Duodenal mucosa (tissue), 2 donors: Measurements from ENCODE around the gene CETN1.

ENCODE experiments used
- H3K27ac ChIP-seq: one replicate; pipeline ENCODE4 v1.7.0; 2013; ENCODE audit warnings: low read depth, low read length
- H3K27me3 ChIP-seq, 2 donors: one replicate each; pipeline ENCODE4 v1.7.0; 2013; ENCODE audit warnings: low read length in 2 of 2, control low read depth in 1 of 2; ENCODE audit not compliant: insufficient read depth in 2 of 2, control insufficient read depth in 1 of 2
- H3K36me3 ChIP-seq, 2 donors: one replicate each; pipeline ENCODE4 v1.7.0; 2013; ENCODE audit warnings: low read length in 2 of 2, control low read depth in 1 of 2; ENCODE audit not compliant: insufficient read depth in 2 of 2, control insufficient read depth in 1 of 2
- H3K4me1 ChIP-seq, 2 donors: one replicate each; pipeline ENCODE4 v1.7.0; 2013; ENCODE audit warnings: low read length in 2 of 2, control low read depth in 1 of 2; ENCODE audit not compliant: insufficient read depth in 2 of 2, control insufficient read depth in 1 of 2
- H3K4me3 ChIP-seq, 2 donors: one replicate each; pipeline ENCODE4 v1.7.0; 2013; ENCODE audit warnings: low read length in 2 of 2, low read depth in 1 of 2
- H3K9ac ChIP-seq, 2 donors: one replicate each; pipeline ENCODE4 v1.7.0; 2013; ENCODE audit warnings: low read length in 2 of 2, low read depth in 1 of 2
- H3K9me3 ChIP-seq, 2 donors: one replicate each; pipeline ENCODE4 v1.7.0; 2013; ENCODE audit warnings: low read length in 2 of 2, control low read depth in 1 of 2; ENCODE audit not compliant: control insufficient read depth in 1 of 2

Gene CETN1

DNA sequence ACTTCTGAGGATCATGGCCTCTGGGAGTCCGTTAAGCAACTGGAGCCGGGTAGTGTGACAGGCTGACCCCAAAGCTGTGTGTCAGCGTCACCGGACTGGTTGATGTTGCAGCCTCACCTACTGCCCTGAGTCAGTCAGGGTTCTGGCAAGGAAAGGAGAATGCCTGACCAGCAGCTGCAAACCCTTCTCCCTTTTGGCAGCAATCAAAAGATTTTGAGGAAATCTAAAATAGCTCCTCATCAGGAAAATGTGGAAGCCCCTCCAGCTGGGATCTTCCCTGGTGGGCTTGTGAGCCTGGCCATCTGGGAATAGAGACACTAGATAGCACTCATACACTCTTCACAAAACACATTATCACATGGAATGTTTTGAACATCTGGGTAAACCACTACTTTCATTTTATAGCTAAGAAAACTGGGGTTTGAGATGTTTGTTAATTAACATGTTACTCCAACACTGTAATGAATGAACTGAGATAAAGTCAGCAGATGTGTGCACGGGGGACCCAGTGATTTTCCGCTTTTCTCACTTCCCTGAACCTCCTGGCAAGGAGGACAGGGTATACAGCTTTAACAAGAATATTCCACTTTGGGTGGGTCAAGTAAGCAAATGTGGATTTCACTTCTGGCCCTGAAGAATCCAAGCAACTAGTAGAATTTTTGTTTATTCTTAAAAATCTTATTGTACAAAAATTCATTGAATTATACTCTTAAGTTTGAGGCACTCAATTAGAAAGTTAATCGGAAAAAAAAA, 41.3 kb downstream of the CETN1 start:
- Histone ChIP-seq H3K27ac (no peak overlapping the region), H3K9ac (no peak overlapping the region), H3K9me3 (no peaks in the 10 kb centered on the region), H3K4me1 (no peaks in the 10 kb centered on the region), H3K27me3 (peaks cover 0 to 3% of the 10 kb centered on the region in 2 donors), H3K4me3 (no peak overlapping the region), H3K36me3 (no peaks in the 10 kb centered on the region)

DNA sequence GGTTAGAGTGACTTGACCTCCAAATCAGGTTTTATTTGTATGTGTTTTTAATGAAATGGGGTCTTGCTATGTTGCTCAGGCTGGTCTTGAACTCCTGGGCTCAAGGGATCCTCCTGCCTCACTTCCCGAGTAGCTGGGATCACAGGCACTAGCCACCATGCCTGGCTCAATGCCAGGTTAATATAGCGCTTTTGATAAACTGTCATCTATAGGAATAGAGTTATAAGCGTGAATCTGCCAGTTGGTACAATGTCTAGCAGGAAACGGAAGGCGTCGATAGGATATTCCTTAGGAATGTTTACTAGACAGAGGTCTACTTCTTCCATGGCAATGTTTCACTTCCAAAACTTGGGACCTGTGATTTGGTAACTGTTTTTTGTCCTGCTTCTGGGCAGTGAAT, 42.1 kb downstream of the CETN1 start:
- Histone ChIP-seq H3K9me3 (no peaks in the 10 kb centered on the region), H3K27ac (no peak overlapping the region), H3K36me3 (no peaks in the 10 kb centered on the region), H3K9ac (no peak overlapping the region), H3K27me3 (peaks cover 0 to 3% of the 10 kb centered on the region in 2 donors), H3K4me3 (no peak overlapping the region), H3K4me1 (no peaks in the 10 kb centered on the region)

DNA sequence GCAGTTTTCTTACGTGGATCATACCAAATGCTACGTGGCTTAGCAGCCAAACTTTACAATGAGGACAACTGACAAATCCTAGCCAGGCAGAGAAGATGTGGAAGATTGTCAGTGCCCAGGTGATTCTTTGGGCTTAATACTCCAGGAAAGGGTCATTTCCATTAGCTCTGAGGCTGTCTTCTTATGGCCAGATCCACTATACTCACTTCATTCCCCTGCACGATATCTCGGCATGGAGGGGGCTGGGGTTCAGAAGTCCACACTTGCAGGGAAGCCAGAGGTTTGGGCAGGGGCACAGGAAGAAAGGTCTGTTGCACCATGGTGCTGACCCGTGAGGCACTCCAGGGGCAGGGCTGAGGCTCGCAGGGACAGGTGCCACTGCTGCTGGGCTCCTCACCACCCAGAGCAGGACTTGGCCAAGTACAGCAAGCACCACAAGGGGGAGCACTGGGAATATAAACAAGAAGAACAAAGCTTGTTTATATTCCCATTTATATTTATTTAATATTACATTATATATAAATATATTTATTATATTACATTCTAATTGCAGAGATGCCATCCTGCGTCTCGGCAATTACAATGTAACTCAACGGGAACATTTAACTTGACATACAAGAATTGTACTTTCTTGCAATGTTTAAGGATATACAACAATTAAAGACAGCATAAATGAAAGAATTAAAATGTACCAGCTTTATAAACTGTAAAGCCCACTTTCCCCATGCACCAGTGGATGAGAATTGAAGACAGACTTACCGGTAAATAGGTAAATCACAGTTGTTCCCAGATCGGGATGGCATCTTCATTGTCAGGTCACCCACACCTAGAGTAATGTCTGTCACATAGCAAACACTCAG, 43.8 kb downstream of the CETN1 start:
- no peaks in the 10 kb centered on the region for H3K36me3 ChIP-seq
- no peak overlapping the region for H3K4me3 ChIP-seq
- peaks cover 0 to 3% of the 10 kb centered on the region in 2 donors for H3K27me3 ChIP-seq
- H3K9ac ChIP-seq = no peak overlapping the region
- no peak overlapping the region for H3K27ac ChIP-seq
- H3K4me1 ChIP-seq = no peaks in the 10 kb centered on the region
- no peaks in the 10 kb centered on the region for H3K9me3 ChIP-seq

DNA sequence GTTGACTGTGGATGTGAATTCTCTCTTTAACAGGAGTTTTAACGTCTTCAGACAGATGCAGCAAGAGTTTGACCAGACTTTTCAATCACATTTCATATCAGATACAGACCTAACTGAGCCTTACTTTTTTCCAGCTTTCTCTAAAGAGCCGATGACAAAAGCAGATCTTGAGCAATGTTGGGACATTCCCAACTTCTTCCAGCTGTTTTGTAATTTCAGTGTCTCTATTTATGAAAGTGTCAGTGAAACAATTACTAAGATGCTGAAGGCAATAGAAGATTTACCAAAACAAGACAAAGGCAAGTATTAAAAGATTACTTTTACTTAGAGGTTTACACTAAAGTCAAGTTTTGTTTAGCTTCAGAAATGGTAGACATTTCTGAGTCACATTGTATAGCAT, 47.1 kb downstream of the CETN1 start:
- Histone ChIP-seq H3K36me3 (no peaks in the 10 kb centered on the region), H3K4me3 (no peak overlapping the region), H3K9me3 (no peaks in the 10 kb centered on the region), H3K27ac (no peak overlapping the region), H3K9ac (no peak overlapping the region), H3K4me1 (no peaks in the 10 kb centered on the region), H3K27me3 (no peaks in the 10 kb centered on the region)

DNA sequence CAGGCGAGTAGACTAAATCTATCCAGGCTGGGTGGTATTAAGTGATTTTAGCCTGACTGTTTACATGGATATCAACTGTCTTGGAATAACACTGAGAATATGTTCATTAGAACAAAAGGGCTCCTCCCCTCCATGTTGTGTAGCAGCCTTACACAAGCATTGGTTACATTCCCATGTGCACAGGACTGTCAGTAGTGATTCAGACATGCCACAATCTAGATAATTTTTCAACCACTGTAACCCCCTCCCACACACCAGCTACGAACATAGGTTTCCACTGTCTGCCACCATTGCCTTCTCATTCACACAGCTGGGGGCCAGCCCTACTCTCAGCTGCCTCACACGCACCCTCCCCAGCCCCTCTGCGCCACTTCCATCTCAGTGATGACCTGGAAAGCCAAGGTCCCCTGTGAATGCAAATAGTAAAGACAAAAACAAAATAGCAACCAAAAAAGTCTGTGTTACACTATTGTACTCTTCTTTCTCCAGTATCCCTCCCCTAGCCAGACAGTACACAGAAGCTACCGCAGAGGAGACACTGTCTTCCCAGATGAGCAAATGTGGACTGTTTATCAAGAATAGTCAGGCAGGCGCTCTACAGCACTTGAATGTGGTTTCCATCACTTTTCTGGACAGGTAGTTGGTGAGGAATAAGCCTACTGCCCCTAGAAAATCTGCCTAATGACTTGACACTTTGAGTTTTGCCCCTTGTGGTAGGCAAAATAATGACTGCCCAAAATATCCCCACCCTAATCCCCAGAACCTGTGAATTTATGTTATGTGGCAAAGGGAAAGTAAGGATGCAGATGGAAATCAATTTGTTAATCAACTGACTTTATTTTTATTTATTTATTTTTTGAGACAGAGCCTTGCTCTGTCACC, 49.3 kb downstream of the CETN1 start:
- Histone ChIP-seq H3K4me3 (no peak overlapping the region), H3K27ac (no peak overlapping the region), H3K4me1 (no peaks in the 10 kb centered on the region), H3K9me3 (no peaks in the 10 kb centered on the region), H3K36me3 (no peaks in the 10 kb centered on the region), H3K27me3 (no peaks in the 10 kb centered on the region), H3K9ac (no peak overlapping the region)

DNA sequence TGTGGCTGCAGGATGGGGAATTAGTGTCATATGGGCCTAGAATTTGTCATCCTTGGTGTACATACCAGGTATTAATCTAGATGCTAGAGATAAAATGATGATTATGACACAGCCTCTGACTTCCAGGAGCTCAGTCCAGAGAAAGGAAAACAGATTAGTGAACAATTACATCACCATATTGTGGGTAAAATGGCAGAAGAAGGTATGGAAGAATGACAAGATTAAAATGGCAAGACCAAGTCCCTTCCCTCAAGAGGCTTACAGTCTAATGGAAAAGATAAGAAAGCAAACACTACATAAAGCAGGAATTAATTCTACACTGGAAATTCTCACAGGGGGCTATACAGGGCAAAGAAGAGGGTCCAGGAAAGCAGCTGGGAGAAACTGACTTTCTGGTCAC, 51.4 kb downstream of the CETN1 start:
- Histone ChIP-seq H3K4me3 (no peak overlapping the region), H3K9me3 (no peaks in the 10 kb centered on the region), H3K36me3 (no peaks in the 10 kb centered on the region), H3K9ac (no peak overlapping the region), H3K27me3 (no peaks in the 10 kb centered on the region), H3K27ac (no peak overlapping the region), H3K4me1 (no peaks in the 10 kb centered on the region)
